ENCODE measurements around the gene ARL14EP. TPM values are rescaled to one million over a fixed set of nuclear protein-coding genes. Genes with fewer than 3 reads are reported as not detected.

ARL14EP gene
- total RNA-seq, 2 donors from 2014 or later = 28.4 to 34.1 TPM

DNA sequence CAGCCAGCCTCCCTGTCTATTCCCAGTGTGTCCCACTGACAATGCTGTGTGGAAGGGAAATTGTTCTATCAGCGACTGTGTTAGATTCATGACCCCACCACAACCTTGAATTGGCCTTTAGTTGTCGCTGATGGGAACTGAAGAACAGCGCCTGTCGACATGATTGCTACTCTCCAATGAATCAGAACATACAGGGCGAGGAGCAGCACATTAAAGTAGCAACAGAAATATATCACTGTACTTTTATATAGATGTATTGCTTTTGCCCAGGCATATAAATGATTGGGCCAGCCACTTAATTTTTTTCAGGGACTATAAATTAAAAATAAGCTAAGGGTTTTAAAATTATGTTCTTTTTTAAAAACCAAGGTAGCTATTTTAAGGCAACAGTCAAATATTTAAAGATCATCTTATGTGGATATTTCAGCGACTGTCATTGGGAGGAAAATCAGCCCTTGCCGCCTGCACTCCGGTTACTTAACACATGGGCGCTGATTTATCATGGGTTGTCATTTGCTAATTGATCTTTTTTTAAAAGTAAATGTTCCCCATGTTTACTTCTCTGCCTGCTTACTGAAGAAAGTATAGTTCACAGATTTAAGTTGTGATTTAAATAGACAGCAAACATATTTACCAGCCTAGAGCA is 42.1 kb downstream of the ARL14EP start:
- peaks cover 5% of the 10 kb centered on the region for H3K27me3 Mint-ChIP-seq
- no peaks in the 10 kb centered on the region for H3K36me3 Mint-ChIP-seq (ENCODE audit: low read depth)
- no peaks in the 10 kb centered on the region for H3K4me1 Mint-ChIP-seq
- no peak overlapping the region for H3K4me3 Mint-ChIP-seq
- DNase-seq (no peak), ATAC-seq (no peak)
- no peaks in the 10 kb centered on the region for H3K9me3 ChIP-seq (ENCODE audit: control insufficient read depth, low read length, poor library complexity, severe bottlenecking)
- no peak overlapping the region for H3K27ac Mint-ChIP-seq

DNA sequence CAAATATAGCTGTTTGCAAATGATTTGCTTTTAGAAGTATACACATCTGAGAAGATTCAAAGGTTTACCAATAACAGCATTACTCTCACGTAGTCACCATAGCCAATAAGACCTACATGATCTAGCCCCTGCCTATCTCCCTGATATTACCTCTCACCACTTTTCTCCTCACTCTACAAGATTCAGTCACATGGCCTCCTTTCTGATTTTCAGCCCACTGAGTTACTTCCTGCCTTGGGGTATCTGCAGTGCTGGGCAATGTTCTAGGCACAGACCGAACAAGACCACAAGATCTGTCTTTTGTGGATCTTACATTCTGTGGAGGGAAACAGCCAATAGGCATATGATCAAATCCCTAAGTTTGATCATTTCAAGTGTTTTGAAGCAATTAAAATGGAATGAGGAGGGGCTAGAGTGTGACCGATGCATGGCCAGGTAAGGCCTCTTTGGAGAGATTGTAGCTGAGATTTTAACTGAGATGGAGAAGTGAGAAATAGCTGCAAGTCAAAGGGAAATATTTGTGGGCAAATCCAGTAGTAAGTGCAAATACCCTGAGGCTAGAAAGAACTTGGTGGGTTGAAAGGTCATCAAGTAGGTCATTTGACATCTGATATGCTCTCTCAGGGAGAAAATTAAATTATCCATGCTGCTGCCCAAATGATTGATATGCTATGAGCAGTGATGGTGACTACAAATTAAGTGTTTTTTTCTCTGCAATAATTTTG is 43.1 kb downstream of the ARL14EP start:
- no peak overlapping the region for H3K4me3 Mint-ChIP-seq
- no peaks in the 10 kb centered on the region for H3K36me3 Mint-ChIP-seq (ENCODE audit: low read depth)
- no peak for ATAC-seq
- peaks cover 4% of the 10 kb centered on the region for H3K27me3 Mint-ChIP-seq
- DNase-seq = no peak
- no peaks in the 10 kb centered on the region for H3K4me1 Mint-ChIP-seq
- no peak overlapping the region for H3K27ac Mint-ChIP-seq
- H3K9me3 ChIP-seq (ENCODE audit: control insufficient read depth, low read length, poor library complexity, severe bottlenecking) = no peaks in the 10 kb centered on the region

DNA sequence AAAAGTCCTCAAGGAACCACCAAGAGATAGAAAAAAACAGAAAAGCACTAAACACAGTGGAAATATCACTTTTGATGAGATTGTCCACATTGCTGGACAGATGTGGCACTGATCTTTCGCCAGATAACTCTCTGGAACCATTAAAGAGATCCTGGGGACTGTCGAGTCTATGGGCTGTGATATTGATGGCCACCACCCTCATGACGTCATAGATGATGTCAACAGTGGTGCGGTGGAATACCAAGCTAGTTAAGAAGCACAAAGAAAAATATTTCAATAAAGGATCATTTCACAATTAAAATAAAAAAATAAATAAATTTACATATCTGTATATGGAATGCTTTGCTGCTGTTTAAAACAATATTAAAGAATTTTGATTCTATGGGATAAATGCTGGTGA is 45.5 kb downstream of the ARL14EP start:
- peaks cover 15% of the 10 kb centered on the region for H3K27me3 Mint-ChIP-seq
- no peaks in the 10 kb centered on the region for H3K9me3 ChIP-seq (ENCODE audit: control insufficient read depth, low read length, poor library complexity, severe bottlenecking)
- H3K4me1 Mint-ChIP-seq = no peaks in the 10 kb centered on the region
- H3K4me3 Mint-ChIP-seq = no peak overlapping the region
- no peak for DNase-seq
- H3K36me3 Mint-ChIP-seq (ENCODE audit: low read depth) = no peaks in the 10 kb centered on the region
- H3K27ac Mint-ChIP-seq = no peak overlapping the region
- no peak for ATAC-seq

DNA sequence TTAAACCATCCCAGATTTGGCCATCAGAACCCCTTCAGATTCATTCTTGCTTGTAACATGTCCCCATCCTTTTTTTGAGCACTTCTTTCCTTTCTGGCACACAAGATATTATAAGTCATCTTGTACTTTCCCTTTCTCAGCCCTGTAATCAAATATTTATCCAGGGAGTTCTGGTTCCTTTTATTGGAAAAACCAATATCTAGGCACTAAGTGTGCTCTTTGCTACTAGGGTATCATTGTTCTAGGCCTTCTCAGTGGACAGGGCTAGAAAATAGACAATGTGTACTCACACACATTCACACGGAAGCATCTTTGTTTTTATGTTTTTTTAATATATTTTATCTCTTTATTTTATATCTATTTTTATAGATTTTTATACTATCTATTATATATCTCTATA is 47.3 kb downstream of the ARL14EP start:
- ATAC-seq (no peak), DNase-seq (no peak)
- no peaks in the 10 kb centered on the region for H3K36me3 Mint-ChIP-seq (ENCODE audit: low read depth)
- H3K4me1 Mint-ChIP-seq = no peaks in the 10 kb centered on the region
- H3K9me3 ChIP-seq (ENCODE audit: control insufficient read depth, low read length, poor library complexity, severe bottlenecking) = no peaks in the 10 kb centered on the region
- no peak overlapping the region for H3K27ac Mint-ChIP-seq
- H3K27me3 Mint-ChIP-seq = peaks cover 15% of the 10 kb centered on the region
- H3K4me3 Mint-ChIP-seq = no peak overlapping the region

DNA sequence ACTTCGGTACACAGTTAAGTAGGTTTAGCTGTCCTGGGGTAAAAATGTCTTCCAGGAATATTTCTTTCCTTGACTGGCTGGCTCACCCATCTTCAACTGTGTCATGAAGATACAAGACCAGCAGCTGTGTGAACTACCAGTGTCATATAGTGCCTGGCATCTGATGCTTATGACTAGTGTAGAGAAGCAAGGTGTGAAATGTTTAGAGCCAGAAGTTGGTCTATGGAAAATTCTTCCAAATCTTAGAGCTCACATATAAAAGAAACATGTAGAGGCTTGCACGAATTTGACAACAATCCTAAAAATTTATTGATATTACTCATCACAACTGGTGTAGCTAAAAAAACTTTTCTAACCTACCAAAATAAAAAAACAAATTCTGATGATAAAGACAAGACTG is 54.4 kb downstream of the ARL14EP start:
- Mint-ChIP-seq H3K36me3 (ENCODE audit: low read depth) (no peaks in the 10 kb centered on the region), H3K4me3 (no peak overlapping the region), H3K4me1 (no peaks in the 10 kb centered on the region), H3K27ac (no peak overlapping the region), H3K27me3 (peaks cover 16% of the 10 kb centered on the region)
- ATAC-seq (no peak), DNase-seq (no peak)
- H3K9me3 ChIP-seq (ENCODE audit: control insufficient read depth, low read length, poor library complexity, severe bottlenecking) = no peaks in the 10 kb centered on the region

DNA sequence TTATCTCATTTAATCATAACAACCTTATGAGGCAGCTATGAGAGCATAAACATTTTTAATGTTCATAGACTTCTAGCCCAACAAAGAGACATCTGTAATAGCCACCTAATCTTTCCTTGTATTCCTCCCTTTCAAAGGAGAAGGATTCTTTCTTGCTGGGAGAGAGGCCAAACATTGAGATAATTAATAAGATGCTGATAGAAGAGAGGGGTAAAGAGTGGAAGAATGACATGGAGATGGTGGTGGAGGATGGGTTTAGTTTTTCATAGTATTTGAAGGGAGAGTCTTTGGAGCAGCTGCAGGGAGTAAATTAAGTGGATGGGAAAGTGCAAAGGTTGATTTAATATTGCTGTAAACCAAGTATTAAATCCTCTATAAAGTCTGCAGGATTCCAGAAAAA is 57.9 kb downstream of the ARL14EP start:
- H3K9me3 ChIP-seq (ENCODE audit: control insufficient read depth, low read length, poor library complexity, severe bottlenecking) = no peaks in the 10 kb centered on the region
- Mint-ChIP-seq H3K36me3 (ENCODE audit: low read depth) (no peaks in the 10 kb centered on the region), H3K4me3 (no peak overlapping the region), H3K27me3 (peaks cover 17% of the 10 kb centered on the region), H3K4me1 (no peaks in the 10 kb centered on the region), H3K27ac (no peak overlapping the region)
- DNase-seq (no peak), ATAC-seq (no peak)

DNA sequence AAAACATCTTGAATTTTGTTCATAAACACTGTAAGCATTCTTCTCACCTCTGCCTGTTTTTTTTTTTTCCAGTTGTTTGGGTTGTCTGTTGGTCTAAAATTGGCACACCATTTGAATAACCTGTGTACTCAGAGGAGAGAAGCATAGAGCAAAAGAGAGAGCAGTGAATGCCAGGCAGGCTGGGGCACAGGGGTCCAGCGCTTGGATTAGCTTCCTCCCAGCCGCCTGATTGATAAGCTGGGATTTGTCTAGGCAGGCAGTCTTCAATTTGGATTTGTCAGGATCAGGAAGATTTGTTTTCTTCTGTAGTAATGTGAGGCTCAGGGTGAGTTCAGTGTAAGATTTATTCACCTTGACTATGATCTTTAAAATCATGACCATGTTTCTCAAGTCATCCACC is 59.0 kb downstream of the ARL14EP start:
- Mint-ChIP-seq H3K36me3 (ENCODE audit: low read depth) (no peaks in the 10 kb centered on the region), H3K4me3 (no peak overlapping the region), H3K27me3 (peaks cover 17% of the 10 kb centered on the region), H3K27ac (no peak overlapping the region), H3K4me1 (no peaks in the 10 kb centered on the region)
- no peak for ATAC-seq
- DNase-seq = no peak
- no peaks in the 10 kb centered on the region for H3K9me3 ChIP-seq (ENCODE audit: control insufficient read depth, low read length, poor library complexity, severe bottlenecking)

Other genes starting within 250 kb of the ARL14EP start
- gene FSHB, start 92.1 kb upstream of the ARL14EP start, total RNA-seq = not detected

Measured in T-helper 17 cell (primary cell).